Esophagus squamous epithelium (tissue), 4 donors: ENCODE results near the gene MCUR1.

Source experiments
- POLR2A ChIP-seq, 4 donors: fragments of 450-650 bp; IDR thresholded peaks; one replicate each; pipeline ENCODE4 v1.6.1; 2017; ENCODE audit warnings: antibody characterized with exemption in 4 of 4, mild to moderate bottlenecking in 4 of 4, moderate library complexity in 3 of 4
- TF ChIP-seq, protein P1 (sequence below), 6 experiments: fragments of 450-650 bp in 4 of 6; fragments of 200-600 bp in 2 of 6; sonication (generic) in 2 of 6; IDR thresholded peaks; one replicate each; pipeline ENCODE4 v1.5.1; 2016 to 2019; ENCODE audit warnings: antibody characterized with exemption in 6 of 6, mild to moderate bottlenecking in 4 of 6, moderate library complexity in 4 of 6

DNA sequence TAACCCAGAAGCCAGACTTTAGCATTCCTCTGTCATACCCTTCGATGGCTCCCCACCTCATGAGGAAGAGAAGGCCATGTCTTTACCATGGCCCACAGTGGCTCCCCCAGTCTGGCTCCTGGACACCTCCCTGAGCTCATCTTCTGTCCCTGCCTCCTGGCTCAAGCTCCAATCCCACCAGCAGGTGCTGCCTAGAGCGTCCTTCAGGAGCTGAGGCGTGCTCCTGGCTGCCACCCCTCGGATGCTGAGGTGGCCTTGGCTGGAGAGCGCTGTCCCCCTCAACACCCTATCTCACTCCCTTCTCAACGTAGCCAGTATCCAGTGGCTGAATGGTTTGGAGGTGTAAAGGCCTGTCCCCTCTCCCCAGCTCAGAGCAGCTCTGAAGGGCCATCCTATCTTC, 55.3 kb downstream of the MCUR1 start:
- TF ChIP-seq, protein P1, sequence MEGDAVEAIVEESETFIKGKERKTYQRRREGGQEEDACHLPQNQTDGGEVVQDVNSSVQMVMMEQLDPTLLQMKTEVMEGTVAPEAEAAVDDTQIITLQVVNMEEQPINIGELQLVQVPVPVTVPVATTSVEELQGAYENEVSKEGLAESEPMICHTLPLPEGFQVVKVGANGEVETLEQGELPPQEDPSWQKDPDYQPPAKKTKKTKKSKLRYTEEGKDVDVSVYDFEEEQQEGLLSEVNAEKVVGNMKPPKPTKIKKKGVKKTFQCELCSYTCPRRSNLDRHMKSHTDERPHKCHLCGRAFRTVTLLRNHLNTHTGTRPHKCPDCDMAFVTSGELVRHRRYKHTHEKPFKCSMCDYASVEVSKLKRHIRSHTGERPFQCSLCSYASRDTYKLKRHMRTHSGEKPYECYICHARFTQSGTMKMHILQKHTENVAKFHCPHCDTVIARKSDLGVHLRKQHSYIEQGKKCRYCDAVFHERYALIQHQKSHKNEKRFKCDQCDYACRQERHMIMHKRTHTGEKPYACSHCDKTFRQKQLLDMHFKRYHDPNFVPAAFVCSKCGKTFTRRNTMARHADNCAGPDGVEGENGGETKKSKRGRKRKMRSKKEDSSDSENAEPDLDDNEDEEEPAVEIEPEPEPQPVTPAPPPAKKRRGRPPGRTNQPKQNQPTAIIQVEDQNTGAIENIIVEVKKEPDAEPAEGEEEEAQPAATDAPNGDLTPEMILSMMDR (IDR thresholded peaks at IDR 0.05) = no peak
- no peak for TF ChIP-seq POLR2A (IDR thresholded peaks at IDR 0.05)
